Activated CD8-positive, alpha-beta memory T cell treated with anti-CD3 and anti-CD28 coated beads, Interleukin-2, amount 50 U/mL, for 1 hour (primary cell): ENCODE results near the gene MYOT.
A peak's percentile ranks its signal among the peaks of the same experiment; 100 is the strongest.
"Not testable (repeated sequence)": the region's sequence is repeated elsewhere in the genome, so short reads cannot be mapped to it uniquely, and the experiment has no call there.

ENCODE experiments used
- DNase-seq: peaks from one replicate; pipeline ENCODE4 v3.0.0-alpha.2; 2020; ENCODE audit errors: extremely low read depth

Gene MYOT

DNA sequence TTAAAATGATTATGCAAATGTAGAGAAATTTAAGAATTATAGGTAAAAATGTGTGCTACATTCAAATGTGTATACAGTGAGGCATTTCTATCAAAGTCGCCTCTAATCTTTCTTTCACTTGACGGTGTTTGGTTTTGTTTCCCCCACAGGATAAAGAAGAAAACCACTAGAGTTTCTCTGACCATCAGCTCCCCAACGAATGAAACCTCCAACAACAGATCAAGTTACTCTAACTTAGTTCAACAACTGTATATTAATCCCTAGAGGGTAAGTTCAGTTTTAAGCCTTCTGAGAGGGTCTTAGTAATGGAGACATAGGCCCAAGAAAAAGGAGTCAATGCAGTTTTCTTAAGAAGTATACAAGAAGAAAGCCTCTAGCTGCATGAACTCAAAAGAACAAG lies 11.5 kb upstream of the MYOT start:
- DNase-seq: no peak

DNA sequence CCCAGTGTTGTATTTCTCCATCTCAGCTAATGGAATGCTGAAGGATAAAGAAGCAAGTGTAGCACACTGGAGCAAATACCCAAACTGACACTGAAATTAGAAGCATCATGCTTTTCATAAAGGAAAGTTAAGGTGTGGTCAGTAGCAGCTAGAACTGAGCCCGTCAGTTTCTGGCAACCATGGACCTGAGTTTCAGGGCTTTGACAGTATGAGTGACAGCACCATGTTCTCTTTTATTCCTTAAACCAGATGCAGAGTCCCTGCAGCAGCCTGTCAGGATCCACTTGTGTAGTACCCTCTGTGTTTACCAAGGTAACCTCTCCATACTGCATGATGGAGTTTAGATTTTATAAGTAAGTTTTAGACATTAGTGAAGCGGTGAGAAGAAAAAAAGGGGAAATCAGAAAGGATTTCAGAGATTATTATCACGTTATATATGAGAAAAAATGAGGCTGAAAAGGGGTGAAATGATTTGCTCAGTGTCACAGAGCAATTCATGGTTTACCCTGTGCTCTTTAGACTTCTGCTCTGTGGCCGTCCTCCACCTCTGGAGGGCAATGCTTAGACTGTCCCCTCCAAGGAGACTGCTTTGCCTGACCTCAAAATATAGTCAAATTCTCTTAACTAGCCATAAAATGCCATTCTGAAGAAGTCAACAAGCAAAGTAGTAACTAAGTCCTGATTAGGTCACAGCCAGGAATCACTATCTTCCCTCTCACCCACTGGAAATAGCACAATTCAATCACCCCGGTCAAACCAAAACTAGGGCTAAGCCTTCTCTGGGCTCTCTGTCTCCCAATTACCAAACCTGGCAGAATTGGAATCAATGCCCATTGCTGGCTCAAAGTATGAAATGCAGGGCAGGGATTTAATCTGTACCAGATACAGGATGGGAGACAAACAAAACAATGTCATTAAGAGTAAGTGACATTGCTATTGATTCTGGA lies 10.5 kb upstream of the MYOT start:
- no peak for DNase-seq

DNA sequence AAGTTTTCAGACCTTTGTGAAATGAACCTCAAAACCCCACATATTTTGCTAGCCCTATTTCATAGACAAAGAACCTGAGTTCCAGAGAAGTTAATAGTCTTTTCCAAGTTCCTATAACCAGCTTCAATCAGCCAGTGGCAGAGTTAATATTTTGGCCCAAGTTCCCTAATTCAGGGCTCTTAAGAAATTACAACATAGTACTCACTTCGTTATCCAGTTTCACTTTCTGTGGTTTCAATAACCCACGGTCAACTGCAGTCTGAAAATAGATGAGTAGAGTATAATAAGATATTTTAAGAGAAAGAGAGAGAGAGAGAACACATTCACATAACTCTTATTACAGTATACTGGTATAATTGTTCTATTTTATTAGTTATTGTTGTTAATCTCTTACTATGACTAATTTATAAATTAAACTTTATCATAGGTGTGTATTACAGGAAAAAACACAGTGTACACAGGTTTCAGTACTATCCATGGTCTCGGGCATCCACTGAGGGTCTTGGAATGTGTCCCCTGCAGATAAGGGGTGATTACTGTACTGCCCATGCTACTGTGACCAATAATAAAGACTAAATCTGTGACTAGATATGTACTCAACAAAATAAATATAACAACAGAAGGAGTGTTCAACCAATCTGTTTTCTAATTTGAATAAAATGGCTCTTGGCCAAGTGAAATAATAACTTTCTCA lies 9.3 kb upstream of the MYOT start:
- no peak for DNase-seq

DNA sequence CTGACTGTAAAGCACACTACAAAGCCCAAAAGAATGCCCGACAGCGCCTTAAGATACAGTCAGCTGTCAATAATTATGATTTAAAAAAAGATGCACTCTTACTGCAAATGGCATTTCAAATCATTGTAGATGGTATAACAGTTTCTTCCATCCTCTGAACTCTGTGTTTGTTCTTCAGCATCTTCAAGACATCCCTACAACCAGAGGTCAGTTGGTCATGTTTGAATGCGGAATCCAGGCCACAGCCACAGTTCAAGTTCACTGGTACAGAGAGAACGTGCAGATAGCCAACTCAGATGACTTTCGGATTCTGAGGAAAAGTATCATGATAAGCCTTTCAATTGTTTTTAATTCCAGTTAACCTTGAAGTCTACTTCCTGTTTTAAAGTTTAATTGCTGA lies 8.7 kb upstream of the MYOT start:
- no peak for DNase-seq

DNA sequence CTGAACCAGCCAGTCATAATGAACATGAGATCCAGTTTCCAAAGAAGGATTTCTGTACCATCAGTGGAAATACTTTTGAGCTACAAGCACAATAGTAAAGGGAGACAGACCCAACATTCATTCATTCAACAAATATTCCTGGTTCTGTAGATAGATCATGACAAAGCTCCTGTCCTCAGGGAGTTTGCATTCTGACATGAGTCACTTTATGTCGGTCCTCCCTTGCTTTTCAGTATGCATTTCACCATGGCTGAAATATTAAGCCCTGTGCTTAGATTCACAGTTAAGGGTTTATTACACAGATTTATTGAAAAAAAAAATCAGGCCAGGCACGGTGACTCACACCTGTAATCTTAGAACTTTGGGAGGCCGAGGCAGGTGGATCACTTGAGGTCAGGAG lies 5.4 kb upstream of the MYOT start:
- DNase-seq: no peak

DNA sequence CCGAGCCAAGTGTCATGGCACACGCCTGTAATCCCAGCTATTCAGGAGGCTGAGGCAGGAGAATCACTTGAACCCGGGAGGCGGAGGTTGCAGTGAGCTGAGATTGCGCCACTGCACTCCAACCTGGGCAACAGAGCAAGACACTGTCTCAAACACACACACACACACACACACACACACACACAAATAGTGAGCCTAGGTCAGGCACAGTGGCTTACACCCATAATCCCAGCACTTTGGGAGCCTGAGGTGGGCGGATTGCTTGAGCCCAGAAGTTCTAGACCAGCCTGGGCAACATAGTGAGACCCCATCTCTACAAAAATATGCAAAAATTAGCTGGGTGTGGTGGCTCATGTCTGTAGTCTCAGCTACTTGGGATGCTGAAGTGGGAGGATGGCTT lies 4.0 kb upstream of the MYOT start:
- not testable (repeated sequence) for DNase-seq

DNA sequence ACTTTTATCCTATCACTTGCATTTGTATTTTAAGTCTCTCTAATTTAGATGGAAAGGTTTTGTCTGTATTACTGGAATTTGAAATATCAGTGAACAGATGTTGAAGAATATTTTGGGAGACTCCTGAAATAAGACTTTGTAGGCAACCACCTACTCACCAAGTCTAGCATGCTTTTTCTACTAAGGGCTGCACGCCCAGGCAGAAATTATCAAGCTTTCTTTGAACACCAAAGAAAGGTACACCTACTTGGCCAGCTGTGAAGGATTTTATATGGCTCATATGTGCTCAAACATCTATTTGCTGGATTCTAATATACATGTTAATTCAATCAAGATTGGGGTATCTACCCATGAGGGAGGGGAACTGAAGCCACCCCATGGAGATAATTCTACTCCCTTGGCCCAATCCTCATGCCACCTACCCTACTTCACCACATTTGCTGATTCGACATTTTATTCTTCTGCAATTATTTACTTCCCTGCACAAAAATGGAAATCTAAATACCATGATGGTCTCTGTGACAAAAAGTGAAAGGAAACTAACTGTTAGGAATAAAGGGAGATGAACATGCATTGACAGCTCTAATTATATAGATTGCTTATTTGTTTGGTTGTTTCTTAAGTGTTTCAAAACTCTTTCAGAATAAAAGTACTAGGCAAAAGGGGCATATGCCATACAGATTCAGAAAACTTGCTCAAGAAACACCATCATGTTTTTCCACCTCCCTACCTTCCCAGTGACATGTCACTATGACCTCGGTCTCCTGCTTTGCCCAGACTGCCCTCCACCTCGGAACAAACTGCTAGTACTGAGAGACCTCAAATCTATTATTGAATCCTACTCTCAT lies 895 bp upstream of the MYOT start:
- no peak for DNase-seq

DNA sequence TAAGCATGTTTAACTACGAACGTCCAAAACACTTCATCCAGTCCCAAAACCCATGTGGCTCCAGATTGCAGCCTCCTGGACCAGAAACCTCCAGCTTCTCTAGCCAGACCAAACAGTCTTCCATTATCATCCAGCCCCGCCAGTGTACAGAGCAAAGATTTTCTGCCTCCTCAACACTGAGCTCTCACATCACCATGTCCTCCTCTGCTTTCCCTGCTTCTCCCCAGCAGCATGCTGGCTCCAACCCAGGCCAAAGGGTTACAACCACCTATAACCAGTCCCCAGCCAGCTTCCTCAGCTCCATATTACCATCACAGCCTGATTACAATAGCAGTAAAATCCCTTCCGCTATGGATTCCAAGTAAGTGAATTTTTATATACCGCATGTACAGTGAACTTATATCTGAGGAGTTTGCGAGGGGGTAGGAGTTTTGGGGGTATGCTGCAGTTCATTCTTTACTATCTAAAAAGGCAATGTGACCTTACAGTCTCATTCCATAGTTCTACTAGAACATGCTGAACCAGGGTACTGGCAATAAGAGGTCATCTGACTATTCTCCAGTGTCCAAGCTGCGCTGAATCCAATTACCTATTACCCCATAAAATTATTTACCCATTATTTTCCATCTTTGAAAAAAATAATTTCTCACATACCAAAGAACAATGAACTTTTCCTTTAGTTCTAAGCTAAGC lies 3.1 kb downstream of the MYOT start:
- no peak for DNase-seq

DNA sequence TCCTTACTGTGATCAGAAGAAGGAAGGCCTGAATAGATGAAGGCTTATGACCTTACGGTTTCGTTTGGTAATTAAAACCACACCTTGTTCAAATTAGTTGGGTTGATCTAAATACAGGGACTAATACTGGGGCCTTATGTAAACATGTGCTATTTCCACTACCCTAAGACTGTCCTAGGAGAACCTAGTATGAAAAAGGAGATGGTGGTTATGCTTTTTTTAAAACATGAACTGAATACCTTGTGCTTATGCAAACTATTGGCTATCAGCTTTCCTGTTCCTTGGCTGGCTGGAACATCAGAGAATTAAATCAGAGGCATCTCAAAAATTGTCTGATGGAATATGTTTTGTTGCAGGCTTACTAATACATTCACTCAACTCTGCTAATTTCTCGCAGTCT lies 3.9 kb downstream of the MYOT start:
- no peak for DNase-seq

DNA sequence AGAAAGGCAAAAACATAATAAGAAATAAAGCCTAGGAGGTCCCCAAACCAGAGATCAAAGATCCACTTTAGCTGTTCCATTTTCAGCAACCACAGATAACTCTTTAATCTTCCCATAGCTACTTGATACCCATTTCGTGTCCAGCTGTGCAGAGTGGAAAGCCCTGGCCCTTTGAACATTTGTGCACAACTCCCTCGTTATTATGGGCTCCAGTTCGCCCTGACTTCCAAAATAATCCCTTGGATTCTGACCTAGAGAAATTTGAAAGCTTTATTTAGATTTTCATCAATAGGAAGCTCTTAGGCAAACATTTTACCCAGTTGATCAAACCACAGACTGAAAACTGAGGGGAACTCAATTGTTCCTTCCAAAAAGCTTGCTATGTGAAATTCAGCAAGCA lies 4.8 kb downstream of the MYOT start:
- no peak for DNase-seq

DNA sequence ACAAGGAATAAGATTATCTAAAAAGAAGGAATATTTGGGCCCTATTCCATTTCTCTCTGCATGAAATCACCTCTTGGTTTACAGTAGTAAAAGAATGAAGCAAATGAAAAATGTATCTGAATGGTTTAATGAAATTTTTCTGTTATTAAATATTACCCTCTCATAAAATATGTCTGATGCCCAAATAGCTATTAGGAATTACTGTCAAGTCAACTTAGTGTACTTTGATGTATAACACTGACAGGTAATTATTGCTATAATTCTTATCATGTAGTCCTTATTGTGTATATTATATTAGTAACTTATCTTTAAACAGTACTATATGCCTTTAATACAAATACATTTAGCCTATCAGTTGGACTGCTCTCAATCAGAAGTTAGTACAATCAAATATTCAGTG lies 8.4 kb downstream of the MYOT start:
- DNase-seq: no peak

DNA sequence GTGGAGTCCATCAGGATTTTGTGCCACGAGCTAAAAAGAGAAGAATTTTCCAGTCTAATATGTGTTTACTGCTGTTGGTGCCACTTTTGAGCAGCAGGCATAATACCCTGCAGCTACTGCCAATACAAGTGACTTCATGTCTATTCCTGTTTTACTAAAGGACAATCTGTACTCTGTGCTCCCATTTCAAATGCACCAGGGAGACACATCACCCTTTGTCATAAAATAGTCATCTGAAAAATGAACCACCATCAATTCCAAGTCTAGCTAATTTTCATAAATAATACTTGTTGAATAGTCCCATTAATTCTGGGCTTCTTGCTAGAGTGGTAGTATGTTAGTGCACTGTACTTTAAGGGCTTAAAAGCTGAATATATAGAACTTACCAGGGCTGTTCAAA lies 12.7 kb downstream of the MYOT start:
- DNase-seq: no peak

DNA sequence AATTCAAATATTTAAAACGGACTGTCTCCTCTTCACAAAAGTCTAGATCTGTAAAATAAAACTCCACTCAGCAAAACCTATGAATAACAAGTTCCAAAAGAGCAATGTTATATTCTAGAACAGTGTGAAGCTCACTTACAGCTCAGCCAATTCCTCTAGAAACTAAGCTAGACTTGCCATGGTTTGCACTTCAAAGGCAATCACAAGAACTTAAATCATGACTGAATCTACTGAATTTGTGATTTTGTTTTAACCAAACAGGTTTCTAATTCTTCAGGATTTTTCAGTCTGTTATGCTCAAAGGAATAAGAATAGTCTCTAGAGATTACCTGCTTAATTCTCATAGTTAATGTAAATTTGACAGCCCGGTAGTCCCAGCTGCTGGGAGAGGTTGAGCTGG lies 20.2 kb downstream of the MYOT start:
- no peak for DNase-seq

DNA sequence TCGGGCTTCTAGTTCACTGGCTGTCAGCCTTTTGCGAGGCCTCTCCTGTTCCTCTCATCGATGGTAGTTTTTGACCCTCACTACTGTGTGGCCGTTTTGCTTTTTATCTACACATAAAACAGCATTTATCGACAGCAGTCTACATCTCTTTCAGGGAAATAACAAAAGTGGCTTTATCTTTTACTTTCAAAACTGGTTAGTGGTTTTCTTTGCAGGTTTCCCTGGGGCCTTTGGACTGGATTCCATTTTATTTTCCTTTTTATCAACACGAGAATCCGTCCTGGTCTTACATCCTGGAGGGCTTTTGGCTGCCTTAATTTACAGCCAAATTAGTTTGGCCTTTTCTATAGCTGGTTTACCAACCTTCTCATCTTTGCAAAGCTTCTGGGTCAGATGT lies 20.8 kb downstream of the MYOT start:
- no peak for DNase-seq

DNA sequence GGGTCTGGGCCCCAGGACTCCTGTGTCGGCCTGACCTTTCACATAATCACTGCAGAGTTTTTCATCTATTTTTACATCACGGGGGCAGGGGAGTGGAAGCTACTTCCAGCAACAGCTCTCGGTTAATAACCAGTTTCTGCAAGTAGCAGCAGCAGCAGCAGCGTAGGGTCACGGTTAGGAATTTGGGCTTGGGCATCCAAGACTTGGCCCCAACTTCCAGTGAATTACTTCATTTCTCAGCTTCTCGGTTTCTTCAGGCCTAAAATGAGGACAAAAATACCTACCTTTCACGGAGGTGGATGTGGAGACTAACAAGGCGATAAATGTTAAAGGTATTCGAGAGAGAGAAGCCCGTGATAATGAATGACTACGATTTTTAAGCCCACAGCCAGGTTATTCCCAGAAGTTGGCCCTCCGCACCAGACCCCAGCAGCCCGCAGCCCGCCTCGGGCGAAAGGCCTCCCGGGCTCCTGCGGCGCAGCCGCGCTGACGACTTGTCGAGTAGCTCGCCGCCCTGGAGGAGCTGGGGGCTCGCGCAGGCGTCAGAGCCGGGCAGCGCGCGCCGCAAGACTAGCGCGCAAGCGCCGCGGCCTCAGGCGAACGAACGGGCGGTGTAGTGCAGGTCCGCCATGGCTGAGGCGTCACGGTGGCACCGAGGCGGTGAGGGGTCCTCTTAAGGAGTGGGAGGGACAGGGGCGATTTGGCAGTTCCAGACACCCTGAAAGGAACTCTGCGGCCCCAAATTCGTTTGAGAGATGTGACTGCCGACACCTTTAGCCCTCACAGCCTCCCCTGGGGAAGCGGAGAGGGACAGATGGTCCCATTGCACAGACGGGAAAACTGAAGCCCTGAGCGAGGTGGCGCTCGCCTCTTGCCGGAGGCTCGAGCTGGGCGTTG lies 21.5 kb downstream of the MYOT start, which contains the start of gene PKD2L2:
Gene PKD2L2, plus strand, starts transcription at position 595 of the 897 bp plus-strand sequence. Its CDS starts 35 bp downstream, at position 630.
- peak; percentile 22 for DNase-seq

DNA sequence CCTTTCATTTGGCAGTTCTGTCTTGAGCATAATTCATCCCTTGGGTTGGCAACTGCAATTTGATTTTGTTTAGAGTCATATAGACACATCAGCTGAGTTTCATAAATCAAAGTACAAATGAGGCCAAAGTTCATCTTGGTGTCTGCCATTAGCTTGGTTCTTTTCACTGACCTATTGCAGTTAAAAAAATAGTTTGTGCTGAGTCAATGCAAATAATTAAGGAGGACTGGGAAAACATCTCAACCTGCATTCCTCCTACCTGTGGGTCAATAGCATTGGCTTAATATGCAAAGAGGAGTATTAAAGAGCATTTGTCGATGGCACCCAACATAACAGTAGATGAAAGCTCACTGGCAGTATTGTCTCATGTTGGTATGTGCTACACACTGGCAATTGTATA lies 23.2 kb downstream of the MYOT start:
- DNase-seq: no peak

DNA sequence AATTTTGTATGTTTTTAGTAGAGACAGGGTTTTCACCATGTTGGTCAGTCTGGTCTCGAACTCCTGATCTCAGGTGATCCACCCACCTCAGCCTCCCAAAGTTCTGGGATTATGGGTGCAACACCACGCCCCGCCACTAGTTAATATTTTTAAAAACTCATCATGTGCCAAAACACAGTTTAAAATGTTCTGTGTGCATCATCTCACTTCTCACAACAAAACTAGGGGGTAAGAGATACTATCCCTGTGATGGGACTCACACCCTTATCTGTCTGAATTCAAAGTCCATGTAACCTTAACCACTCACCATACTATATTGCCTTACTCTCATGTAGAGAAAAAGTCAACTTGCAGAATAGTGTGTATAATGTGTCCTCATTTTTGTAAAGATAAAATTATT lies 24.2 kb downstream of the MYOT start:
- no peak for DNase-seq

DNA sequence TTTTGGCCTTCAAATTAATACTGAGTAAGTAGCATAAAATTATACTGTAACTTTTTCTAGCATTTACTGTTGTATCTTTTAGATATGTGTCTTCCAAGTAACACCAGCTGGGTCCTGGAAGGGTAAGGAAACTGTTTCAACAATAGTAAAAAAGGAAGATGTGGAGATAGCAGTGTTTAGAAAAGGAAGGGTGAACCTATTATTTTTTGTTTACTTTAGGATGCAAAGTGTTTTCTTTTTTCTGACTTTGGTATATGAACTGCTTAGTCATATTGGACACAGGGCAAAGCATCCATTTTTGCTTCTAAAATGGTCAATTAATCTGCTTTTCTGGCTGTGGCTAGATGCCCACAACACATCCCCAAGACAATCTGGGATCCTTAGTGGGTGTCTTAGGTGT lies 26.9 kb downstream of the MYOT start:
- DNase-seq: no peak

DNA sequence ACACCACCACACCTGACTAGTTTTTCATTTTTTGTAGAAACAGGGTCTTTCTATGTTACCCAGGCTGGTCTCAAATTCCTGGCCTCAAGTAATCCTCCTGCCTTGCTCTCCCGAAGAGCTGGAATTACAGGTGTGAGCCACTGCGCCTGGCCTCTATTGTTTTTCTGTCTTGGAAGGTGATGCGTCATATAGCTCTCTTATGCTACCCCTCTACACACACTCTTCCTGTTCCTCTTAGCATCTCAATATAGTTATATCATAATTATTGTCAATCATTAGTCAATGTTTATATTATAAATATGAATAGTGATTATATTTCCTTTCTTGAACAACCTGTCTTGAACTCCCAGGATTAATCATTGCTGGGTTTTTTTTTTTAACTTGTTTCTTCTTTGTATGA lies 28.9 kb downstream of the MYOT start:
- no peak for DNase-seq

DNA sequence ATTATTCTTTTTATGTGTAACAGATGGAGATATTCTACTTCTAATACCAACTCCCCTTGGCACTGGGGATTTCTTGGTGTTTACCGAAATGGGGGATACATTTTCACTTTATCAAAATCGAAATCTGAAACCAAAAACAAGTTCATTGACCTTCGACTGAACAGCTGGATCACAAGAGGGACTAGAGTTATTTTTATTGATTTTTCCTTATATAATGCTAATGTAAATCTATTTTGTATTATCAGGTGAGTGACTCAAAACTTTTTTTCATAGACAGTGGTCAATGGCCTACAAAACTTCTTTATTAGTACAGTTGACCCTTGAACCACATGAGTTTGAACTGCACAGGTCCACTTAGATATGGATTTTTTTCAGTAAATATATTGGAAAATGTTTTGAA lies 31.8 kb downstream of the MYOT start:
- no peak for DNase-seq
